Tibial artery (tissue), 4 donors: Measurements from ENCODE around the gene KLC1.

Experiments
- DNase-seq, 2 donors: peaks; one replicate each; pipeline ENCODE4 v3.0.0-alpha.2; 2019
- H3K27ac ChIP-seq, 2 donors: fragments of 200-600 bp; sonication (generic) in 1 of 2; 1 replicate in 1 of 2; 2 replicates in 1 of 2; pipeline ENCODE4 v1.5.1; 2018 to 2019; ENCODE audit warnings: mild to moderate bottlenecking in 1 of 2
- H3K27me3 ChIP-seq, 2 donors: fragments of 200-600 bp; sonication (generic) in 1 of 2; one replicate each; pipeline versions ENCODE4 v1.5.1 to v1.6.0; 2016 to 2019
- H3K36me3 ChIP-seq, 3 donors: fragments of 200-600 bp; sonication (generic) in 2 of 3; one replicate each; pipeline ENCODE4 v1.5.1; 2016 to 2019; ENCODE audit warnings: mild to moderate bottlenecking in 2 of 3
- H3K4me1 ChIP-seq, 4 donors: fragments of 200-600 bp; sonication (generic) in 2 of 4; 1 replicate in 3 of 4; 2 replicates in 1 of 4; pipeline ENCODE4 v1.5.1; 2016 to 2019
- H3K4me3 ChIP-seq, 2 donors: fragments of 200-600 bp; sonication (generic) in 1 of 2; 1 replicate in 1 of 2; 2 replicates in 1 of 2; pipeline ENCODE4 v1.5.1; 2018 to 2019; ENCODE audit warnings: mild to moderate bottlenecking in 2 of 2
- H3K9me3 ChIP-seq, 3 donors: fragments of 200-600 bp; sonication (generic) in 1 of 3; one replicate each; pipeline ENCODE4 v1.5.1; 2016 to 2019
- intact Hi-C: fragments of 100-400 bp; cut with DNase I; formaldehyde crosslinking; loops from one replicate; pipeline ENCODE4 v1.15.0; 2023; ENCODE audit warnings: low total_unique reads
- TF ChIP-seq, protein P1 (sequence below), 2 experiments: fragments of 200-600 bp in 1 of 2; fragments of 450-650 bp in 1 of 2; IDR thresholded peaks; one replicate each; pipeline ENCODE4 v1.5.1; 2017 to 2019; ENCODE audit warnings: antibody characterized with exemption in 2 of 2, mild to moderate bottlenecking in 1 of 2, moderate library complexity in 1 of 2

Gene KLC1

DNA sequence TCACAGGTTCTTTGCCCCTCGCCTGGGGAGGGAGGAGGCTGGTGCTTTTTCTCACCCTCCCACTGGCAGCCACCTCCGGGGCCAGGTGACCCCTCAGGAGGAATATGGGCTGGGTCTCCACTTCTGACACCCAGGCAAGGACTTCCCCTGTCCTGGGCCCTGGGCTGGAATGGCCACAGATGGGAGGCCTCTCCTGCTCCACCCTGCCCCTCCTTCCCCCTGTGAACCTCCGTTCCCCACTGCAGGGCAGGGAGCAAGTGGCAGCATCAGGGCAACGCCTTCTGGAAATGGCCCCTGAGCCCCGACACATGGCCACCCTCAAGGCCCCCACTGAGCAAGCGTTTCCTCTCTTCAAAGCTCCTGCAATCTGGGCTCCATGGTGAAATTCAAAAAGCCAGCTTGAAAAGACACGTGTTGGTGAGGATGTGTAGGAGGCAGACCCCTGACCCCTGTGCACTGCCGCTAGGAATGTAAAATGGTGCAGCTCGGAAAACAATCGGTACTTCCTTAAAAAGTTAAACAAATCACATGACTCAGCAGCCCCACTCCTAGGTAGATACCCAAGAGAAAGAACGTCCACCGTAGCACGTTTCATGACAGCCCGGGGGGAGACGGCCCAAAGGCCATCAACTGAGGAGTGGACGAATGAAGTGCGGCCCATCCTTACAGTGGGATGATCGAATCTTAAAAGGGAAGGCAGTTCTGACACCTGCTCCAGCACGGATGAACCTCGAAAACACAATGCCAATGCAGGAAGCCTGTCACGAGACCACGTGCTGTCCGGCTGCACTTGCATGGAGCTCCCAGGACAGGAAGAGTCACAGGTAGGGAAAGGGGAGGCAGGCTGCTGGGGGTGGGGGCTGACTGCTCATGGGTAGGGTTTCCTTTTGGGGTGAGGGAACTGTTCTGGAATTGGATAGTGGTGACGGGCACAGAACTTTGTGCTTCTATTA is 74.7 kb downstream of the KLC1 start:
- Histone ChIP-seq H3K27ac (no peak overlapping the region), H3K36me3 (peaks cover 40 to 91% (median 80%) of the 10 kb centered on the region in 3 donors), H3K4me3 (no peak overlapping the region), H3K4me1 (peaks cover 0 to 33% (median 16%) of the 10 kb centered on the region in 4 donors), H3K27me3 (no peaks in the 10 kb centered on the region), H3K9me3 (no peaks in the 10 kb centered on the region)
- TF ChIP-seq, protein P1, sequence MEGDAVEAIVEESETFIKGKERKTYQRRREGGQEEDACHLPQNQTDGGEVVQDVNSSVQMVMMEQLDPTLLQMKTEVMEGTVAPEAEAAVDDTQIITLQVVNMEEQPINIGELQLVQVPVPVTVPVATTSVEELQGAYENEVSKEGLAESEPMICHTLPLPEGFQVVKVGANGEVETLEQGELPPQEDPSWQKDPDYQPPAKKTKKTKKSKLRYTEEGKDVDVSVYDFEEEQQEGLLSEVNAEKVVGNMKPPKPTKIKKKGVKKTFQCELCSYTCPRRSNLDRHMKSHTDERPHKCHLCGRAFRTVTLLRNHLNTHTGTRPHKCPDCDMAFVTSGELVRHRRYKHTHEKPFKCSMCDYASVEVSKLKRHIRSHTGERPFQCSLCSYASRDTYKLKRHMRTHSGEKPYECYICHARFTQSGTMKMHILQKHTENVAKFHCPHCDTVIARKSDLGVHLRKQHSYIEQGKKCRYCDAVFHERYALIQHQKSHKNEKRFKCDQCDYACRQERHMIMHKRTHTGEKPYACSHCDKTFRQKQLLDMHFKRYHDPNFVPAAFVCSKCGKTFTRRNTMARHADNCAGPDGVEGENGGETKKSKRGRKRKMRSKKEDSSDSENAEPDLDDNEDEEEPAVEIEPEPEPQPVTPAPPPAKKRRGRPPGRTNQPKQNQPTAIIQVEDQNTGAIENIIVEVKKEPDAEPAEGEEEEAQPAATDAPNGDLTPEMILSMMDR (IDR thresholded peaks at IDR 0.05), result no peak
- intact Hi-C loops, result no loop called here
- no peak for DNase-seq

DNA sequence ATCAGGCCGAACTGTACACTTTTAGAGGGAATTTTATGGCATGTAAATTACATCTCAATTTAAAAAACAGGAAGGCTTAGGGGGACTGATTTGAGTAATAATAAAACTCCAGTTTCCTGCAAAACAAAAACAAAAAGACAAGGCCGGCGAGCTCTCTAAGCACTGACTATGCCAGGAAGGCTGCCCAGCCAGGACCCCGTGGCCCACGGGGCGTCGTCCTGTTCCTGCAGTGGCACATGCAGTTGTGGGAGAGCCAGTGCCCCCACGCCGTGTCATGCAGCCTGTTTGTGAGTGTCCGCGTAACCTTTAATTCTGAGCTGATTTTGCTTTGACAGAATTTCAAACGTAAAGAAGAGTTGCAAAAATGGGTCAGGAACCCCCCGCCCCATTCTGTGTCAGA is 75.7 kb downstream of the KLC1 start:
- Histone ChIP-seq H3K36me3 (peaks cover 40 to 81% (median 70%) of the 10 kb centered on the region in 3 donors), H3K27me3 (no peaks in the 10 kb centered on the region), H3K9me3 (no peaks in the 10 kb centered on the region), H3K4me1 (peaks cover 0 to 38% (median 20%) of the 10 kb centered on the region in 4 donors), H3K27ac (no peak overlapping the region), H3K4me3 (no peak overlapping the region)
- DNase-seq, result no peak
- TF ChIP-seq, protein P1 (IDR thresholded peaks at IDR 0.05), result no peak
- intact Hi-C loops, result no loop called here

DNA sequence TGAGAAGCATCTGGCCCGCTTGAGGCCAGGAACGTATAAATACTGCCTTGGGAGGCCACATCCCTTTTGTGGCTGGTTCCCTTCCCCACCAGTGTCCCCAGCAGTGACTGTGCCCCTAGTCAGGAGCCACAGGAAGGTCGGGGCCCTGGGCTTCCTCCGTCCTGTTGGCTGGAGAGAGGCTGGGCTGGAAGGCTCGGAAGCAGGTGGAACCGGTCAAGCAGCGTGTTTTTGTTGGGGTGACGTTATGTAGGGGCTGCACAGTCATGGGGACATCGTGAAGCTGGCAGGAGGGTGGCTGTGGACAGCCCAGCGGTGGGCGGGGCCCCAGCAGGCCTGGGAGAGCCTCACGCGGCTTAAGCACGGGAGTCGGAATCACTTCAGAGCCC is 76.1 kb downstream of the KLC1 start:
- no peak overlapping the region for H3K4me3 ChIP-seq
- no peaks in the 10 kb centered on the region for H3K9me3 ChIP-seq
- H3K36me3 ChIP-seq, result peaks cover 40 to 77% (median 66%) of the 10 kb centered on the region in 3 donors
- no peaks in the 10 kb centered on the region for H3K27me3 ChIP-seq
- TF ChIP-seq, protein P1 (IDR thresholded peaks at IDR 0.05), result no peak
- H3K4me1 ChIP-seq, result peaks cover 0 to 34% (median 18%) of the 10 kb centered on the region in 4 donors
- intact Hi-C loops, result no loop called here
- no peak overlapping the region for H3K27ac ChIP-seq
- peak in 1 of 2 donors; percentile 65 for DNase-seq

DNA sequence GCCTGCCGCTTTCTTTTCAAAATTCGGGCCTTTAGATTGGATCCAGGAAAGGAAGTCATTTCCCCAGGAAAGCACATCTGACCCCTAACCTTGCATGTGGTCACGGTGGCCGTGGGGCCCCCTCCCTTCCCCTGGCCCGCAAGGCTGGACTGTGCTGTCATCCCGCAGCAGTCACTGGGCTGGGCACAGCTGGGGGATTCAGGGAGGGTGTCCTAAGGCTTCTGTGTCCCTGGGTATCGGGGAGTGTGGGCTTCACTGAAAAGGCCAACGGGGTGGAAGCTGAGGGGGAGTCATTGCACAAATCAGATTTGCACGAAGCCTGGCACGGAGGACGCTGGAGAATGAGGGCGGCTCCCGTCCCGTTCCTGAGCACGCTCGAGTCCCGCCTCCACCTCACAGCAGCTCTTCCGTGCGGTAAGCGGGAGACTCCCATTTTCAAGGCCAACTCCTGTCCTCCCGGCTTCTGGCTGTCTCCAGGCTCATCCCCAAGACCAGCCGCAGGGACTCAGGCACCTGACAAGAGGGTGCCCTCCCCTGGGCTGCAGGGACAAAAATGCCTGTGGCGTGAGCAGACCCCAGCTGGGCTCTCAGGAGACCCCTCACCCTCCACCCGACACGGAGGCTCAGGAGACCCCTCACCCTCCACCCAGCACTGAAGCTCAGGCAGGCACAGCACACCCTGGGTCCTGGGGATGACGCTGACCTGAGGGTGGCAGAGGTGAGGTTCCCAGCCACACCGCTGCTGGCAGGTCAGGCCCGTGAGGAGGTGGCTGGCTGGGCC is 76.7 kb downstream of the KLC1 start:
- intact Hi-C loops, result no loop called here
- TF ChIP-seq, protein P1 (IDR thresholded peaks at IDR 0.05), result no peak
- no peak overlapping the region for H3K4me3 ChIP-seq
- DNase-seq, result no peak
- H3K9me3 ChIP-seq, result no peaks in the 10 kb centered on the region
- H3K27me3 ChIP-seq, result no peaks in the 10 kb centered on the region
- H3K4me1 ChIP-seq, result peaks cover 0 to 28% (median 15%) of the 10 kb centered on the region in 4 donors
- H3K27ac ChIP-seq, result no peak overlapping the region
- peaks cover 36 to 71% (median 61%) of the 10 kb centered on the region in 3 donors for H3K36me3 ChIP-seq

DNA sequence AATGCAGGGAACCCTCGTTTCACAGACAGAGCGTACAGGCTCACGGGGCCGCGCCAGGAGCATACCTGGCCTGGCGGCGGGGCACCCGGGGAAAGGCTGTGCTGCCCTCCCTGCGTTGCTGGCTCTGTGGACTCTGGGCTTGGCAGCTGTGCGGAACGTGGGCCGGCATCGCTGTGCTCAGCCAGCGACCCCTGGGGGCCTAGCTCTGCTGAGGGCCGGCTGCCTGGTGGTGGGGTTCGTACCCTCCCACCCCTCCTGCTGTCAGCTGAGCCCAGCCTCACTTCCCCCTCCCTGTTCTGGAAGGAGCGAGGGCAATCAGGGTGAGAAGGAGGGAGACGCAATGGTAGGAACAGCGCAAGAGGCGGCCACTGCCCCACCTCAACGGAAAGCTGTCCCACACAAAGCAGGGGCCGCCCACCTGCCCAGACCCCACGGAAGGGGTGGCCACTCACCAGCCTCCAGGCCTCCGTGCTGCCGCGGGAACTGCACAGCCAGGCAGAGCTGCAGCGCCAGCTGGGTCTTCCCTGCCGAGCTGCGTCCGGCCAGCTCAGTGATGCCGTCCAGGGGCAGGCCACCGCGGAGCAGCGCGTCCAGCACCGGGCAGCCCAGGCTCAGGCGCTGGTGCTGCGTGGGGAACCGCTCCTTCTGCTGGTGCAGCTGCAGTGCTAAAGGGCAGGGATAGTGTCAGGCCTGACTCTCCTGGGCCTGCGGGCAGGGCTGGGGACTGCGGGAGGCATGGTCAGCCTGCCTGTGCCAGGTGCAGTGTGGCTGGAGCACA is 77.7 kb downstream of the KLC1 start:
- H3K4me1 ChIP-seq, result peaks cover 0 to 36% (median 23%) of the 10 kb centered on the region in 4 donors
- intact Hi-C loops, result no loop called here

More for the DNA sequence above, 77.7 kb downstream of the KLC1 start:
- Histone ChIP-seq H3K4me3 (no peak overlapping the region), H3K36me3 (peaks cover 25 to 60% (median 50%) of the 10 kb centered on the region in 3 donors), H3K27me3 (no peaks in the 10 kb centered on the region), H3K27ac (no peak overlapping the region), H3K9me3 (no peaks in the 10 kb centered on the region)
- DNase-seq, result no peak
- TF ChIP-seq, protein P1 (IDR thresholded peaks at IDR 0.05), result no peak
